CD8-positive, alpha-beta memory T cell (primary cell): ENCODE measurements around the gene FOXK2. TPM values are rescaled to one million over a fixed set of nuclear protein-coding genes. Genes with fewer than 3 reads are reported as not detected.
"Not testable (repeated sequence)": the region's sequence is repeated elsewhere in the genome, so short reads cannot be mapped to it uniquely, and the experiment has no call there.

Source experiments
- CTCF ChIA-PET: fragments of 350-600 bp; sonication (Branson Sonifier 250); formaldehyde crosslinking; loops from one replicate; lab custom pipeline; 2021; ENCODE audit warnings: antibody characterized with exemption; lab: Charles Lee
- POLR2A ChIA-PET: fragments of 350-600 bp; sonication (Branson Sonifier 250); formaldehyde crosslinking; loops from one replicate; lab custom pipeline; 2021; ENCODE audit warnings: antibody characterized with exemption; lab: Charles Lee
- DNase-seq, 5 donors: peaks; one replicate each; pipeline versions ENCODE4 v3.0.0 to v3.0.0-alpha.2; 2020 to 2022; ENCODE audit warnings: mixed read lengths in 1 of 5
- H3K27ac ChIP-seq: one replicate; pipeline ENCODE4 v1.7.0; 2013; ENCODE audit warnings: low read depth, mild to moderate bottlenecking, low read length, moderate library complexity
- H3K27me3 ChIP-seq: 2 replicates; pipeline ENCODE4 v1.7.0; 2013; ENCODE audit warnings: low read length, mild to moderate bottlenecking; ENCODE audit not compliant: insufficient read depth, poor library complexity, severe bottlenecking
- H3K36me3 ChIP-seq: 2 replicates; pipeline ENCODE4 v1.7.0; 2013; ENCODE audit warnings: mild to moderate bottlenecking, low read length, moderate library complexity; ENCODE audit not compliant: insufficient read depth
- H3K4me1 ChIP-seq: 2 replicates; pipeline ENCODE4 v1.7.0; 2013; ENCODE audit warnings: mild to moderate bottlenecking, low read length, moderate library complexity; ENCODE audit not compliant: insufficient read depth
- H3K4me3 ChIP-seq: 2 replicates; pipeline ENCODE4 v1.7.0; 2013; ENCODE audit warnings: mild to moderate bottlenecking, low read length
- H3K9me3 ChIP-seq: 2 replicates; pipeline ENCODE4 v1.7.0; 2013; ENCODE audit warnings: mild to moderate bottlenecking, low read length
- H3K27ac Mint-ChIP-seq, 8 donors: one replicate each; pipeline ENCODE4 v1.8.0; 2020 to 2021; ENCODE audit warnings: mixed read lengths in 8 of 8, mild to moderate bottlenecking in 6 of 8, inconsistent platforms in 3 of 8, moderate library complexity in 3 of 8
- H3K27me3 Mint-ChIP-seq, 2 donors: one replicate each; pipeline ENCODE4 v1.8.0; 2020 to 2021; ENCODE audit warnings: mixed read lengths in 2 of 2, mild to moderate bottlenecking in 1 of 2, moderate library complexity in 1 of 2
- H3K36me3 Mint-ChIP-seq, 3 donors: one replicate each; pipeline ENCODE4 v1.8.0; 2020 to 2021; ENCODE audit warnings: mixed read lengths in 3 of 3, inconsistent platforms in 1 of 3, mild to moderate bottlenecking in 1 of 3
- H3K4me1 Mint-ChIP-seq, 3 donors: one replicate each; pipeline ENCODE4 v1.8.0; 2020 to 2021; ENCODE audit warnings: mixed read lengths in 3 of 3, inconsistent platforms in 1 of 3, mild to moderate bottlenecking in 1 of 3
- H3K4me3 Mint-ChIP-seq, 7 donors: one replicate each; pipeline ENCODE4 v1.8.0; 2020 to 2021; ENCODE audit warnings: mixed read lengths in 7 of 7, mild to moderate bottlenecking in 6 of 7, moderate library complexity in 4 of 7, inconsistent platforms in 2 of 7
- H3K9me3 Mint-ChIP-seq, 5 donors: one replicate each; pipeline ENCODE4 v1.8.0; 2020 to 2022; ENCODE audit warnings: mixed read lengths in 5 of 5, mild to moderate bottlenecking in 3 of 5, moderate library complexity in 2 of 5, inconsistent platforms in 1 of 5
- polyA plus RNA-seq: library from polyadenylated mRNA; unstranded; fragments of 300-500 nt; fragmentation: Illumina TruSeq; gene quantifications from one replicate; pipeline ENCODE4 v1.2.3, GENCODE V29; 2021
- total RNA-seq, 2 experiments: library from RNA; stranded (reverse); gene quantifications; one replicate each; pipeline ENCODE4 v1.2.3, GENCODE V29; 2021

FOXK2 gene
- total and polyA plus RNA-seq, 3 experiments from 2014 or later = 8.2 to 71.2 (median 63.9) TPM

- CTCF ChIA-PET = interaction anchor here (1.4 kb wide), 1 partner anchor 9 kb away, joined by 3 read pairs; no protein-coding TSS in a partner anchor
- Histone ChIP-seq H3K9me3 (no peaks in the 10 kb centered on the region), H3K36me3 (peaks cover 11% of the 10 kb centered on the region), H3K27me3 (no peaks in the 10 kb centered on the region), H3K27ac (no peak overlapping the region), H3K4me3 (no peak overlapping the region), H3K4me1 (peaks cover 10% of the 10 kb centered on the region)
- no peak for DNase-seq
- H3K36me3 Mint-ChIP-seq = peaks cover 0 to 30% (median 0%) of the 10 kb centered on the region in 3 donors
- H3K27me3 Mint-ChIP-seq = no peaks in the 10 kb centered on the region
- POLR2A ChIA-PET = no interaction called here
- no peak overlapping the region for H3K4me3 Mint-ChIP-seq
- peaks cover 13 to 52% (median 21%) of the 10 kb centered on the region in 3 donors for H3K4me1 Mint-ChIP-seq
- peak overlapping the region in 5 of 8 donors; percentile 21 to 85 (median 82) for H3K27ac Mint-ChIP-seq
- no peaks in the 10 kb centered on the region for H3K9me3 Mint-ChIP-seq
These were observed 42.0 kb downstream of the FOXK2 start for GRCh38 chr17:82561429-82562035.

GRCh38 chr17:82562718-82563220 lies 43.2 kb downstream of the FOXK2 start:
- DNase-seq, H3K27me3 Mint-ChIP-seq, H3K4me3 ChIP-seq, H3K4me1 ChIP-seq, H3K27ac ChIP-seq, H3K27me3 ChIP-seq, POLR2A ChIA-PET, H3K9me3 Mint-ChIP-seq, H3K9me3 ChIP-seq, H3K4me3 Mint-ChIP-seq: not testable (repeated sequence)
- peaks cover 0 to 41% (median 0%) of the 10 kb centered on the region in 3 donors for H3K36me3 Mint-ChIP-seq
- H3K27ac Mint-ChIP-seq = peak overlapping the region in 1 of 8 donors; percentile 29
- H3K4me1 Mint-ChIP-seq = peaks cover 13 to 49% (median 18%) of the 10 kb centered on the region in 3 donors
- H3K36me3 ChIP-seq = peaks cover 22% of the 10 kb centered on the region
- CTCF ChIA-PET = interaction anchor here (0.7 kb wide), 1 partner anchor 8 kb away, joined by 4 read pairs; no protein-coding TSS in a partner anchor

DNA sequence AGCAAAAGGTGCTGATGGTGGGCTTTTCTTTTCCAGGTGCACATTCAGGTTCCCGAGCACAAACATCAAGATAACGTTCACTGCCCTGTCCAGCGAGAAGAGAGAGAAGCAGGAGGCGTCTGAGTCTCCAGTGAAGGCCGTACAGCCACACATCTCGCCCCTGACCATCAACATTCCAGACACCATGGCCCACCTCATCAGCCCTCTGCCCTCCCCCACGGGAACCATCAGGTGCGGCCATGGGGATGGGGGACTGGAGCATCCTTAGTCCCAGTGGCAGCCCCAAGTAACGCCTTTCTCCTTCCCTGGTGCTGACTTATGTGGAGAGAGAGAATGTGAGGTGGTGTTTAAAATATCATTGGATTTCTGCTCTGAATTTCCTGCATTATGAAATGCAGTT lies 43.8 kb downstream of the FOXK2 start:
- no peaks in the 10 kb centered on the region for H3K27me3 ChIP-seq
- CTCF ChIA-PET = interaction anchor here (0.7 kb wide), 1 partner anchor 9 kb away, joined by 4 read pairs; no protein-coding TSS in a partner anchor
- H3K9me3 ChIP-seq = no peaks in the 10 kb centered on the region
- Mint-ChIP-seq H3K9me3 (no peaks in the 10 kb centered on the region), H3K27ac (peak overlapping the region in 2 of 8 donors; percentile 29 to 35), H3K36me3 (peaks cover 0 to 43% (median 0%) of the 10 kb centered on the region in 3 donors), H3K27me3 (no peaks in the 10 kb centered on the region), H3K4me3 (no peak overlapping the region), H3K4me1 (peaks cover 11 to 43% (median 12%) of the 10 kb centered on the region in 3 donors)
- peaks cover 27% of the 10 kb centered on the region for H3K36me3 ChIP-seq
- POLR2A ChIA-PET = no interaction called here
- no peak overlapping the region for H3K27ac ChIP-seq
- peaks cover 10% of the 10 kb centered on the region for H3K4me1 ChIP-seq
- DNase-seq = no peak
- H3K4me3 ChIP-seq = no peak overlapping the region

GRCh38 chr17:82563745-82564144 lies 44.2 kb downstream of the FOXK2 start:
- H3K36me3 ChIP-seq = peaks cover 31% of the 10 kb centered on the region
- Mint-ChIP-seq H3K36me3 (peaks cover 0 to 46% (median 0%) of the 10 kb centered on the region in 3 donors), H3K4me1 (peaks cover 9 to 40% (median 10%) of the 10 kb centered on the region in 3 donors)
- H3K4me1 ChIP-seq, H3K27ac ChIP-seq, DNase-seq, H3K9me3 ChIP-seq, H3K27me3 Mint-ChIP-seq, POLR2A ChIA-PET, H3K27me3 ChIP-seq, CTCF ChIA-PET, H3K4me3 Mint-ChIP-seq, H3K27ac Mint-ChIP-seq, H3K9me3 Mint-ChIP-seq, H3K4me3 ChIP-seq: not testable (repeated sequence)

- no peak overlapping the region for H3K4me3 ChIP-seq
- no peaks in the 10 kb centered on the region for H3K9me3 ChIP-seq
- Mint-ChIP-seq H3K27me3 (no peaks in the 10 kb centered on the region), H3K9me3 (no peaks in the 10 kb centered on the region), H3K27ac (no peak overlapping the region), H3K4me1 (peaks cover 9 to 36% (median 10%) of the 10 kb centered on the region in 3 donors), H3K36me3 (peaks cover 0 to 49% (median 0%) of the 10 kb centered on the region in 3 donors), H3K4me3 (no peak overlapping the region)
- no peak for DNase-seq
- ChIA-PET CTCF (no interaction called here), POLR2A (no interaction called here)
- H3K27me3 ChIP-seq = no peaks in the 10 kb centered on the region
- no peak overlapping the region for H3K27ac ChIP-seq
- H3K36me3 ChIP-seq = peaks cover 31% of the 10 kb centered on the region
- peaks cover 6% of the 10 kb centered on the region for H3K4me1 ChIP-seq
These were observed 44.7 kb downstream of the FOXK2 start for GRCh38 chr17:82564241-82564640.

- Mint-ChIP-seq H3K36me3 (peaks cover 0 to 58% (median 1%) of the 10 kb centered on the region in 3 donors), H3K27ac (peak overlapping the region in 1 of 8 donors; percentile 22)
These were observed 46.0 kb downstream of the FOXK2 start for GRCh38 chr17:82565551-82565950.

GRCh38 chr17:82566129-82566960 lies 46.8 kb downstream of the FOXK2 start:
- Mint-ChIP-seq H3K27me3 (no peaks in the 10 kb centered on the region), H3K4me1 (peaks cover 1 to 18% (median 3%) of the 10 kb centered on the region in 3 donors), H3K36me3 (peaks cover 0 to 65% (median 2%) of the 10 kb centered on the region in 3 donors), H3K27ac (peak overlapping the region in 1 of 8 donors; percentile 87), H3K9me3 (no peaks in the 10 kb centered on the region), H3K4me3 (no peak overlapping the region)
- CTCF ChIA-PET = no interaction called here
- no peak for DNase-seq
- H3K36me3 ChIP-seq = peaks cover 31% of the 10 kb centered on the region
- H3K27me3 ChIP-seq = no peaks in the 10 kb centered on the region
- POLR2A ChIA-PET = no interaction called here
- no peaks in the 10 kb centered on the region for H3K4me1 ChIP-seq
- no peak overlapping the region for H3K27ac ChIP-seq
- no peak overlapping the region for H3K4me3 ChIP-seq
- H3K9me3 ChIP-seq = no peaks in the 10 kb centered on the region

More at GRCh38 chr17:82565551-82565950, 46.0 kb downstream of the FOXK2 start:
- no peaks in the 10 kb centered on the region for H3K9me3 ChIP-seq
- CTCF ChIA-PET = no interaction called here
- Mint-ChIP-seq H3K9me3 (no peaks in the 10 kb centered on the region), H3K4me1 (peaks cover 8 to 26% (median 8%) of the 10 kb centered on the region in 3 donors), H3K4me3 (no peak overlapping the region), H3K27me3 (no peaks in the 10 kb centered on the region)
- no peak for DNase-seq
- POLR2A ChIA-PET = no interaction called here
- no peak overlapping the region for H3K27ac ChIP-seq
- H3K4me3 ChIP-seq = no peak overlapping the region
- no peaks in the 10 kb centered on the region for H3K27me3 ChIP-seq
- H3K36me3 ChIP-seq = peaks cover 31% of the 10 kb centered on the region
- H3K4me1 ChIP-seq = no peaks in the 10 kb centered on the region

DNA sequence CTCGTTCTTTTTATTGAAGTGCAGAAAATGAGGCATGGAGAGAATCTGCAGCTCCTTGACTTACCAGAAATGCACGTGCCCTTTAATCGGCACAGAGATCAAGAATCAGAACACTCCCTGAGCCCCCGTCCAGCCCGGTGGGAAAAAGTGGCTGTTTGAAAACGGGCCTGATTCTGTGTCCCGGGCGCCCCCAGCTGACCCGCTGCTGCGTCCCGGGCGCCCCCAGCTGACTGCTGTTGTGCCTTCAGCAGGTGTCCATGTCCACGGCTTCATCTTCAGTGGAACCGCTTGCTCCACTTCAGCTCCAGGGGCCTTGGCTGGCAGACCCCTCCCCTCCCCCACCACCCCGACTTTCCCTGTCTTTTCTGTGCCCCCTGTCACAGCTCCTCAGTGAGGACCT lies 47.8 kb downstream of the FOXK2 start:
- CTCF ChIA-PET = no interaction called here
- no peaks in the 10 kb centered on the region for H3K4me1 ChIP-seq
- H3K4me1 Mint-ChIP-seq = peaks cover 0 to 10% (median 2%) of the 10 kb centered on the region in 3 donors
- H3K9me3 ChIP-seq = no peaks in the 10 kb centered on the region
- H3K27ac ChIP-seq = no peak overlapping the region
- H3K4me3 ChIP-seq = no peak overlapping the region
- no peaks in the 10 kb centered on the region for H3K27me3 ChIP-seq
- no peak overlapping the region for H3K4me3 Mint-ChIP-seq
- peaks cover 0 to 74% (median 8%) of the 10 kb centered on the region in 3 donors for H3K36me3 Mint-ChIP-seq
- no peaks in the 10 kb centered on the region for H3K27me3 Mint-ChIP-seq
- H3K9me3 Mint-ChIP-seq = no peaks in the 10 kb centered on the region
- H3K36me3 ChIP-seq = peaks cover 40% of the 10 kb centered on the region
- H3K27ac Mint-ChIP-seq = peak overlapping the region in 1 of 8 donors; percentile 47
- POLR2A ChIA-PET = no interaction called here
- no peak for DNase-seq
